HG03097 (cell line): ENCODE data around the gene ADORA1.

Experiments
- ATAC-seq: cut with Tn5 transposase; IDR thresholded peaks from one replicate; pipeline ENCODE4 v1.9.1; 2021; ENCODE audit not compliant: unreplicated experiment, low FRiP score

Gene ADORA1

GRCh38 chr1:203138066-203138465 lies 10.5 kb downstream of the ADORA1 start:
- no peak for ATAC-seq

GRCh38 chr1:203139976-203140475 lies 12.5 kb downstream of the ADORA1 start:
- no peak for ATAC-seq

GRCh38 chr1:203140743-203141520 lies 13.4 kb downstream of the ADORA1 start:
- ATAC-seq, result no peak

- ATAC-seq, result no peak
Observed at GRCh38 chr1:203142124-203142523, 14.6 kb downstream of the ADORA1 start.

GRCh38 chr1:203142684-203143408 lies 15.3 kb downstream of the ADORA1 start:
- ATAC-seq, result no peak

- ATAC-seq, result no peak
Observed at GRCh38 chr1:203143641-203144040, 16.1 kb downstream of the ADORA1 start.

GRCh38 chr1:203144661-203145060 lies 17.1 kb downstream of the ADORA1 start:
- no peak for ATAC-seq

- no peak for ATAC-seq
Observed at GRCh38 chr1:203145321-203146041, 18.0 kb downstream of the ADORA1 start.

- ATAC-seq, result no peak
Observed at GRCh38 chr1:203146042-203146369, 18.5 kb downstream of the ADORA1 start.

DNA sequence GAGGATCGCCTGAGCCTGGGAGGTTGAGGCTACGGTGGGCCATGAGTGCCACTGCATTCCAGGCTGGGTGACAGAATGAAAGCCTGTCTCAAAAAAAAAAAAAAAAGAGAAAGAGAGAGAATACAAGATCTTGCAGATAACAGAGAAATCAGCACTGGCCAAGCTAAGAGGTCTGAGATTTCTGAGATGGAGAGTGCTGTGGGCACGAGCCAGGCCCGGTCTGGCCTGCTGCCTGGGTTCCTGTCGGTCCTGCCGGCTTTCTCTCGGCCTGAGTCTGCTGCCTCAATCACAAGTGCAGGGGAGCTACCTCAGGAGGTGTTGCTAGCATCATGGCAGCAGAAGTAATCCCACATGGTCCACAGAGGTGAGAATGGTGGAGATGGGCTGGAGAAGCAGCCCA lies 19.0 kb downstream of the ADORA1 start:
- ATAC-seq, result no peak

- ATAC-seq, result no peak
Observed at GRCh38 chr1:203147376-203147775, 19.9 kb downstream of the ADORA1 start.

DNA sequence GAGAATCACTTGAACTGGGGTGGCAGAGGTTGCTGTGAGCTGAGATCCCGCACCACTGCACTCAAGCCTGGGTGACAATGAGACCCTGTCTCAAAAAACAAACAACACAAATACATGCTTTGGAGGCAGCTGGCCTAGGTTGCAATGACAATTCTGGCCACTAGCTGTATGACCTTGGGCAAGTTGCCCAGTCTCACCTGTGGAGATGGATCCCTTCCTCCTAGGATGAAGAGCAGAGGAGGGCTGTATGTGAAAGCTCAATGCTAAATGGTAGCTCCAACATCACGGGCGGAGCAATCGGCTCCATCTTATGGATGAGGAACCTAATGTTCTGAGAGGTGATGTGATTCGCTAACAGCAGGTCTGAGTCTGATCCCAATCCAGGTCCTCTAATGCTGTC lies 20.6 kb downstream of the ADORA1 start:
- no peak for ATAC-seq

DNA sequence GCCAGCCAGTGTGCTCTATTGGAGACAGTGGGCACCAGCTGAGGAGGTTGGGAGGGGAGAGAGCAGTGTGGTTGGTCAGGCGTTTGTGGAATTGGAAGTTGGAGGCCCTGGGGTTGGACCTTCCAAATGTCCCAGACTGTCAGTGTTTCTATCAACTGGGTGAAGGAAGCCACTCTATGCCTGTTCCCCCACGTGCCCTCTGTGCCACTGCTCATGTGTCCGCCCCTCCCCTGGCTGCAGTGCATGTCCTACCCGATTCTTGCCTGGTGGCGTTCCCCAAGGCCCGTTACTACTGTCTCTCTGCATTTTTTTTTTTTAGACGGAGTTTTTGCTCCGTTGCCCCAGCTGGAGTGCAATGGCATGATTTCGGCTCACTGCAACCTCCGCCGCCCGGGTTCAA lies 21.1 kb downstream of the ADORA1 start:
- no peak for ATAC-seq

GRCh38 chr1:203149188-203149840 lies 21.8 kb downstream of the ADORA1 start:
- ATAC-seq, result no peak

DNA sequence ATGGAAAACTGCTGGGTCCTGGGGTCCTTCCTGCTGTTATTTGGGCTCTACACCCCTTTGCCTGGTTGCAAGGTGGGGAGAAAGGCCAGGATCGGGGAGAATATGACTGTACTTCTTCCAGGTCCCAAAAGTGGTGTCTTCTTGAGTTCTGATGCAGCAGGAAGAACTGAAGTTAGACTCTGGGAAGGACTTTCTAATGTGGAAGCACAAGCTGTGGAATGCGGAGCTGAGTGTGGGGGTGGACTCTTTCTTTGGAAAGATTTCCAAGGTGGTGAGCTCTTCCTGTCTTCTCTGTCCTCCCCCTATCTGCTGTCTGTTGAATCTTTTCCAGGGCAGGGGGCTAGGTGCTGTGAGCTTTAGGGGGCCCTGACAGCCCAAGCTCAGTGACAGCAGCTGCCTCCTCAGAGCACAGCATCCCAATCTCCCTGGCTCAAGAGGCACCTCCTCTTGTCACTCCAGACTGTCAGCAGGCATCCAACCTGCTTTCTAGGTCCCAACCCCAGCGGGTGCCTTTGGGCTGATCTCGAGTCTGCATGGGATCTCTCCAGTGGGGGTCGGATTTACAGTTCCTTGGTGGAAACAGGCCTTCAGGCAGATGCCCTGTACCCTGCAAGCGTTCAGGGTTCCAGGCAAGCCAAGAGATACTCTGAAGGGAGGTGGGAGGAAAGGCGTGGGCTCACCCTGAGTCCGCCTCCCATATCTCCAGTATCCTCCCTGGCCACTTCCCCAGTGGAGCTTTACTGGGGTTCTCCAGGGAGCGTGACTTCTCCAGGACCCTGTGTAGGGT lies 23.2 kb downstream of the ADORA1 start:
- no peak for ATAC-seq

GRCh38 chr1:203151362-203152157 lies 24.0 kb downstream of the ADORA1 start:
- ATAC-seq, result no peak

DNA sequence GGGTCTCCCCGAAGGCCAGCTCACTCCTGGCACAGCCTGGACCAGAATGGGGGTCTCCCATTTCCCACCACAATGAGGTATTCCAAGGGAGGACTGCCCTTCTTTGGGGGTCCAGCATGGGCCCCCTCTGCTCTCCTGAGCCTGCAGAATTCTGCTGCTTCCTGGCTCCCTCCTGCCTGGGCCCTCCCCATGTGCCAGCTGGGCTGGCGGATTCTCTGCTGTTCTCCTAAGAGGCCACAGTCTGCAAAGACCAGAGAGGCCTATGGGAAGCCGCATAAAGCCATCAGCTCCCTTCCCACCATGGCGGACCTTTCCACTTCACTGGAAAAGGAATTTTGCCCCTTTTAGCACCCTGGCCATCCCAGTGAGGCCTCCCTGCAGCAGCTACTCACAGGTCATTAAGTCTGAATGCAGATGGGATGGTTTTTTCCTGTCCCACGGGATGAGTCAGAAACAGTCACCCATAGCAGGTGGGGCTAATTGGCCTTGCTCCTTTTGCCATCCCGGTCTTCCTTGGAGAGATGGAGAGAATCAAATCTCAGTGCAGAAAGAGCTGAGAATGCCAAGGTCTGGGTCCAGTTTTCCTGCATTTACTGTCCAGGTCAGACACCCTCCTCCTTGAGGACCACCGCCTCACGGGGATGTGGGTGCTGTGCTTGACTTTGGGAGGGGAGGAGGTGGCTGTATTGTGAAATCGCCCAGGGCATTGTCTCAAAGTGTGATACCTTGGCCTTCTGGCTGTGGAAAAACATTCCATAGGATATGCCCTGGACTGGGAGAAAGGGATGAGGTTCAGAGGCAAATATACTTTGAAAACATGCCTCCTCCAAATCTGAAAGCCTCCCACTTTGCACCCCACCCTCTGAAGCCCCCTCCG lies 24.9 kb downstream of the ADORA1 start:
- no peak for ATAC-seq
